HUDEP-2 (cell line): ENCODE results near the gene GCSAM.
A peak's percentile ranks its signal among the peaks of the same experiment; 100 is the strongest.

Experiments used
- DNase-seq, 76 experiments: peaks; one replicate each; lab custom pipeline; 2025; ENCODE audit not compliant: unreplicated experiment in 76 of 76; lab: John Stamatoyannopoulos, UW

Gene GCSAM

DNA sequence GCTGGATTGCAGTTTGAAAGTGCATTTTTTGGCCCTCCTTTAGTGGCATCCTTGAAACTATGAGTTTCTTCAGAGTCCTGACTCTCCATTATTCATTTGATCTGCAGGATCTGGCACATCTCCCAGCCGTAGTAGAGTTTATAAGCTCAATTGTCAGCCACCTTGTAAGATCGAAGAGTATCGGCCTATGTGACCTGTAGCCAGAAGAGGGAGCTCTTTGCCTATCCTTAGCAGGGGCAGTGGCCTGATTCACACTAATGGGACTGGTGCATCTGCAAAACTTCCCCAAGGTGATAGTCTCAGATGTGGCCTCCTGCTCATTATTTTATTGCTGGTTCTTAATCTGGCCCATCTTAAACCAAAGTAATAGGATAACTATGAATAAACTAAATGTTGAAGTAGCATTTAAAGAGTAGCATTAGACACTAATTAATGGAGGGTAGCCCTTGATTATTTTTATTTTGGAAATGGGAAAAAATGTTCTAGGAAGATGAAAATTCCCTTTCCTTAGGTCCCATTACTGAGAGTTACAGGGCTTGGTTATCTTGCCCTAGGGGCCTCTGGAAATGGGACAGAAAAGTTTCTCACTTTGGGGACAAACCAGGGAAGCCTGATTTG, 21.2 kb downstream of the GCSAM start:
- peak in 49 of 76 experiments; percentile 2 to 69 (median 36) for DNase-seq

DNA sequence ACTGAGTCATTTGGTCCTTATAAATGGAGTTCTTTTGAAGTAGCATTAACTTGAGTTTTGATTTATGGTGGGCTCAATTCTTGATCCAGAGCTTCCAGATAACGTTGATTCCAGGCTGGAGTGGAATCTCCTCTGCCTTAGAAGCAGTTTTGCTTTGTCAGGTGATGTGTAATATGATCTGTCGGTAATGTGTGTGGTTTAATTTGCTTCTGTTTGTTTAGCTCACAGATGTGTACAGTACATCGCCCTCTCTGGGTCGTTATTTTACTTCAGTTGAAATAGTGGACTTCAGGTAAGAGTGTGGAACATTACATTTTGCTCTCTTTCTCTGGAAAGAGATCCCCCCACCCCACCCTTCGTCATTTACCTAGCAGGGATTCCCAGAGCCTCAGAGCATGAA, 23.7 kb downstream of the GCSAM start:
- no peak for DNase-seq

DNA sequence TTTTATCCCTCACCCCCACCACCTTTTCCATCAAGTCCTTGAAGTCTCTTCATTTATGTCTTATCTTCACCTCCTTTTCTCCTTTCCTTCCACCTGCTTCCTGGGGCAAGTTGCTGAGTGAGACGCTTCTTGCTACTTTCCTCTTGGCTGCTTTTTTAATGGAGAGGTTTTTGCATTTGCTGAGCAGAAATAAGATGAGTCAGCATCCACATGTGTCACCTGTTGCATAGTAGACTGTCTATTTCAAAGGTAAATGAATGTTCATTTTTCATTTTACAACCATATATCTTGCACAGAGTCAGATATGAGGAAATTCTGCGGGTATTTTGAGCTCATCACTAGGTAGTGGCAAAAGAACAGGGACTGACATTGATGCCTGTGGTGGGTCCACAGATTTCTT, 28.3 kb downstream of the GCSAM start:
- DNase-seq: no peak

DNA sequence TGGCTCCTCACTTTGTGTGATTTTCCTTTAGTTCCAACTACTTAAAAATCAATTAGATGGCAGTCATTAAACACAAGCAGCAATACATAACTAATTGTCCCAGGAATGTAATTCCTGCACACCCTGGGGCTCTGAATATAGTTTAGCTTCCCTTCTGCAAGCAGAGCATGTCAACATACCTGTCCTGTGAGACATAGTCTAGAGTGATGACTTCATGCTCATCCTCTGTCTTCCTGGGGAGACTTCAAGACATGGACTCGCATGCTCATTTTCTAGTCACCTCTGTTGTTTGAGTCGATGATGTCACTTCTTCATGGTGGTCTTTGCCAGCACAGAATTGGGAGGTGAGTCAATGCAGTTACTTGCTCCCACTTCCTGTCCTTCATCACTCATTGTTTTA, 31.1 kb downstream of the GCSAM start:
- no peak for DNase-seq

DNA sequence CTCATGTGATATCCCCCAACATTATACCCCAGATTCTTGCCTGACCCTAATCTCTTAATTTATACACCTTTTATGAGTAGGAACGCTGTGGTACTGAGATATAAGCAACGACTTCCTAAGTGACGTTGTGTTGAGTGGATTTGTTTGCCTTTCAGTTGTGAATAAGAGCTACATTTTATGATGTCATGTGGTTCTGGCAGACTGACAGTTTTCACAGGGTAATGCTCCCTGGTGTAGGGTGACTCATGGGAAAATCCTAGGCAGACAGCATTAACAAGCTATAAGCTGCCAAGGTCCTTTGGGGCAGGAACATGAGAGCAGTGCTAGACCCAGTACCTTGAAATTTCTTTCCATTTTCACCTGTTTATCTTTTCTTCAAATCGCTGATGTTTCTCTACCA, 35.7 kb downstream of the GCSAM start:
- peak in 15 of 76 experiments; percentile 2 to 47 (median 24) for DNase-seq

DNA sequence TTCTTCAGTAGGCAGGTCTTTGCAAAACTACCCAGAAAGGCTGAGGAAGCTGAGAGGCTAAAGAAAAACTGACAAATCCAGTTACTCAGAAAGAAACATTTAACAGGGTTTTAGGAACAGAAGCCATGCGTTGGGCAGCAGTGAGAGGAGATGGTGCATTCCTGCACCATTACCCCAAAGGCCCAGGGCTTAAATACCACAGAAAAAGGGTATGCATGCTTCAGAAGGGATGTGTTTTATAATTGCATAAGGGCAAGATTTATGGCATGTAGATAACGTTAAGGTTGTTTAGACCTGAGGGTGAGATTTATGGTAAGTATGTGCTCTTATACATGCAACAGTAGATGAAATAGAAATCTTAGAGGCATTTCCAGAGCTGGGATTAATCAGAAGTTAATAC, 36.9 kb downstream of the GCSAM start:
- DNase-seq: no peak

DNA sequence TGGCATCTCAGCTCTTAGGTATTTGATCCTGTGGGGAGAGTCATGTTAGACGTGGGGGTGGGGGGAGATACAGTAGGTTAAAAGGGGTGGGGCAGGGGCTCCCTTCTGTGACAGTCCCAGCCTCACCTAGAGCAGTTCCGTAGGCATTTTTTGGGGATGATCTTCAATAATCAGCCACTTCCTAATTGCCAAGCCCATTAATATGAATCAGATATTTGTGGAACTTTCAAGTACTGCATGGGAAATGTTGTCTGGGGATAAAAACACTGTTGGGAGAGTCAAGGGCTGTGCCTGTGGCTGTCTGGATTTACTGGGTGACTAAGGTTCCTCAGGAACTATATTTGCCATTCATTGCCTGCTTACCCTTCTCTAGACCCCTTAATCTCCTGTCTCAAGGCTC, 37.3 kb downstream of the GCSAM start:
- no peak for DNase-seq

DNA sequence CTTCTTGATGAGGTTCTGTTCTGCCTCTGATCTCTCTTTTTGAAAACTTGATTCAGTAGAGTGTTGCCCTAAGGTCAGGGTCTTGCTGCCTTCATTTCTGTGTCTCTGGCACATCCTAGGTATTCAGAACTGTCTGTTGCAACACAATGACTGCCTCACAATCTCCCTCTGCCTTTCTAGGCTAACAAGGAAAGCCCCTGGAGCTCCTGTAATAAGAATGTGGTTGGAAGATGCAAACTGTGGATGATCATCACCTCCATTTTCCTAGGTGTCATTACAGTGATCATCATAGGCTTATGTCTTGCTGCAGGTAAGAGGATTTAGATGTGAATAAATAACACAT, 39.9 kb downstream of the GCSAM start:
- DNase-seq: no peak

DNA sequence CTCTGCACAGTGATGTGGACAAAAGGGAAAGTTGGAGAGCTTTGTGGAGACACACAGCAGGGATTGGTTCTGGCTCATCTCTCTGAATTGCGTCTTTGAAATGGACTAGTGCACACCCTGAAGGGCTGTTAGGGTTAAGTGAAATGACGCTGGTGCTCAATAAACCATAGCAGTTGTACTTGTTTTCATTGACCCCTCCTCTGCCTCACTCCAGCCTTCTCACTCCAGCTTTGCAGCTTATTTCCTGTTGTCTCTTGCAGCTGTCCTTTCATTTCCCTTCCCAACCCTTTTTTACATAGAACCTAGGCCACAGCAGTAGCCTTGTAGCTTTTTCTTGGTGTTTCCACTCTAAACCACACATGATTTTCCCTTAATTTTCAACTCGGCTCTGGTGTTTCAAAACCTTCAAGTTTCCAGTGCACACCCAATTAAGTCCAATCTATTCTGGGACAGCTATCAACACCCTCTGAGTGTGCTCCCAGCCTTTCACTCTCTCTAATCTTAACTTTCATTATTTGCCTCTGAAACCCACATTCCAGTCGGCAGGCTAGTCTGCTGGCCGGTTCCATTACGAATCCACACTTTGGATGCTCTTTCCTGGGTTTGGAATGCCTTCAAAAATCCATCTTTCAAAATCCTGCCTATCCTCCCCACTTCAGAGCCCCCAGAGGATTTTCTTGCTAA, 40.4 kb downstream of the GCSAM start:
- no peak for DNase-seq

DNA sequence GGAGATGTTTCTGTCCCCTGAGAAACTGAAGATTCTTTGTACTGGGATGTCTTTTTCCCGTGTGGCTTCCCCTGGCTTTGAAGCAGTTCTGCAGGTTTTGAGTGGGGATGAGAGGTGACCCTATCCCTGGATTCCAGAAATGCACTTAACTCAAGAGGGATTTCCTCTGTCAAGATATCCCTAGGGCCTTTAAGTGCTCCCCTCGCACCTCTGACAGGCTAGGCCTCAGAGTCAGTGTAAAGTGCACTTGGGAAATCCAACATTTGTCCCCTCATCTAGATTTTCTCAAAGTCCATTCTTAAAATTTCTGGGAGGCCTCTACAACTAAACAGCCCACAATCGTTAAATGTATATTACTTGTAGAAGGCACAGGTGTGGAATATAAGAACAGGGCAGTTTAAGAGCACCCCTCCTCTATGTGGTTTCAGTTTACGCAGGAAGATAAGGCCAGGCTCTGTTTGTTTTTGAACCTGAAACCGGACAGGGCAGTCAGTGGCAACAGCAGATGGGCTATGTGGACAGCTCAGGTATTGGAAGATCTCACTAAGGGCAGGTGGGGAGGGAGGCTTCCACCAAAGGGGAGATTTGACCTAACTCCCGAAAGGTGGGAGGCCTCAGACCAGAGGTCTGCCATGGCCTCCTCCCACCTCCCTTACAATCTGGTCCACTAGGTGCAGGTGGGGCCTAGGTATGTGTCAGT, 42.0 kb downstream of the GCSAM start:
- no peak for DNase-seq

DNA sequence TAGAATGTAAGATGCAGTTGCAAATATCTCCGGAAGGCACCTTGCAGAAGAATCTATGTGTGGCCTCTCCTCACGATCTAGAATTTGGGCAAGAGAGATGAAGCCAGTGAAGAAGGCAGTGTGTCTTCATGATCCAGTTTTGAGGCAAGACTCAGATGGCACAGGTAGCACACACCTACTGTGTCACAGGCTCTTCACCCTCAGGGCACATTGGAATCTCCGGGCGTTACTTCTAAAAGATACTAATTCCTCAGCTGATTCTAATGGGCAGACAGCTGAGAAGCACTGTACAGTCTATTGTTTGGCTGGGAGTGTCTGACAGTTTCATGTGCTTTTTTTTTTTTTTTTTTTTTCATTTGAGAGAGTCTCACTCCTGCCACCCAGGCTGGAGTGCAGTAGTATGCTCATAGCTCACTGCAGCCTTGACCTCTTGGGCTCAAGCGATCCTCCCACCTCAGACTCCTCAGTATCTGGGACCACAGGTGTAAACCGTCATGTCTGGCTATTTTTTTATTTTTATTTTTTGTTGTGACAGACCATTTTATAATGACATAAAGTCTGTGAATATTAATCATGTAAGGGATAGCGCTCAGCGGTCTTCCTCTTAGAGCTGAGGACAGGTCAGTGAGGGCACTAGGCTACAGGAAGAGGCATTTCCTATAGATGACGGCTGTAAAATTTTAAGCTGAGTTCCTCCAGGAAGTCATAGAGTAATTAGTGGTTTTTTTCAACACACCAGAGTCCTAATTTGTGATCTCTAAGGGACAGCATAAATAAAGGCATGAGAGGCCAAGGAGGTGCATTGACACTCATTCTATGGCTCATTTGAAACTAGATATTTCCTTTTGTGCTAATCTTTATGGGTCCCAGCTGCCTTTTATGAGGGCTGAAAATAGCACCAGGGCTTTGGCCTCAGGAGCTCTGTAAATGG, 42.8 kb downstream of the GCSAM start:
- no peak for DNase-seq

DNA sequence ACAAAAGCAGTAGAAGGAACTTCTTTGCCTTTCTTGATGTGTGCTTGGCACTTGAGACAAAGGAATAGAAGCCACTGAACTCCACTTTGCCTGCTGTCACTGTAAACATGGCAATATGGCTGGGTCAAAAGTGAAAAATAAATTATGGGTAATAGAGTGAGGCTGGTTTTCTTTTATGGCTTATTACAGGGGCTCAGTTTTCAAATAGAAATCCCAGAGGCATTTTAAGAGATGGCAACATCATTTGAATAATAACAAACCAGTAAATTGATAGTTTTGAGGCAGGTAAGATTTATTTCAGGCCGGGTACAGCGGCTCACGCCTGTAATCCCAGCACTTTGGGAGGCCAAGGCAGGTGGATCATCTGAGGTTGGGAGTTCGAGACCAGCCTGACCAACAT, 44.1 kb downstream of the GCSAM start:
- DNase-seq: no peak

DNA sequence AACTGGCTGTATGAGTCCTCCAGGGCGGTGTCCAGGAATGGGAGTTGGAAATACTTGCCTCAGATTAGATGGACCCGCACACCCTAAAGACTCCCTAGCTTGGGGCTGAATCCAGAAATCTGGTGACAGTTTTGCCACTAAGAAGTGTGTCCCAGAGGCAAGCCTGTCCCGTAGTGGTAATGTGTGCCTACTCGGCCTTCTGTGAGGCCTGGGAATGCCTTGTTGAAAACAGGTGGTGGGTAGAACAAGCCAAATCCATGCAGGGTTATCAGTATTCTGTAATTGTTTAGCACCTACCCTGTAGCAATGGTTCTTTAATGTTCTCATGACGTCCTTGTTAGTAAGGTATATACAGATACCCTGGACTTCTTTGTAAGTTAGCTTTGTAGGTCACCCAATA, 45.3 kb downstream of the GCSAM start:
- DNase-seq: no peak

DNA sequence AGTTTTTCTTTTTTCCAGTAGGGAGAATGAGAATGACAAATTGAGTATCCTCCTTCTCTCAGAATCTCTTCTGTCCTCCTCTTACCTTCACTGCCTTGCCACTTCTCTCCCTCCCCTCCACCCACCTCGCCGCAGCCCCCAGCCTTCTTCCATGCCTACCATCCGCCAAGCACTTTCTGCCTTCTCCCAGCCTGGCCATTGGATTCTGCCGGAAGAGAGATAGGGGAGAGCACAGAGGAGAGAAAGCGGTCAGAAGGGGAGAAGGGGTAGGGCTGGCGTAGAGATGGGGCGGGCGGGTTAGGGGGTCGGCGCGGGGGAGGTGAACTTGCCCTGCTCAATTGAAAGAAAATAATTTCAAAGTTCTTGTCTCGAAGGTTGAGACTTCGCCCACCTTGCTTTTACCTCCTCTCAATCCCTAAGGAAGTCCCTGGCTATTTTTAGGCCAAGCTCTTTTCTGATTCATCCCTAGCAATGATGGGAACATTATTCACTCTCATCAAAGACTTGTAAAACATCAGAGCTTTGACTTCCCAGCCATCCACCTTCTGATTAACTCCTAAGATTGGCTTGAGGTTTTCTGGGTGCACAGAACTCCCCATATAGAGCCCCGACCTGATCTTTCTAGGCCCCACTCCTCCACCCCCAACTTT, 46.0 kb downstream of the GCSAM start:
- no peak for DNase-seq

DNA sequence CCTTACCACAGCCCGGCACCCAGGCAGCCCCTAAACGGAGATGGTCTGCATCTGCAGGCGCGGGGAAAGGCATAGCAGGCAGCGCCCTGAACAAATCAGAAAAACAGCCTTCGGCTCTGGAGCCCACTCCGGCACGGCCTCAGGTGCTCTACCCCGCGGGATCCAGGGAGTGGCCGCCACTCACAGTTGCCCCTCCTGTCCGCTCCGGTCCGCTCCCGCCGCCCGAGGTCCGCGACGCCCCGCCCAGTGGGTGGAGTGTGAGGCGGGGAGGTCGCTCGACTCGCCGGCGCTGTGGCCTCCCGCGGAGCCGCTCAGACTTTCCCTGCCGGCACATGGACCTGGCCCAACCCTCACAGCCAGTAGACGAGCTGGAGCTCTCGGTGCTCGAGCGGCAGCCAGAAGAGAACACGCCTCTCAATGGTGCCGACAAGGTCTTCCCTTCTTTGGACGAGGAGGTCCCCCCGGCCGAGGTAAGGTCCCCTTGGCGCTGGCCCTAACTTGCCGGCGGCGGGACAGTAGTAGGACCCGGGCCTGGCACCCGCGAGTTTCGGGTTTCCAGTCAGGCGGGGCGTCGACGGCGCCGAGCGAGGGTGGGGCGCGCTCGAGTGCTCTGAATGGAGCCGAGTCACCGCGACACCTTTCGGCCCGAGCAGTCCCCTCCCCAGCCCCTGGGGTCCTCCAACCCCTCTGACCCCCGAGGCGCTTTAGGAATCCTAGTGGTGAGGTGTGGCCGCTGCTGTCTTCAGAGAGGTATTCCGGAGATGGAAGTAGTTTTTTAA, 46.8 kb downstream of the GCSAM start, which contains the start of gene C3orf52:
Gene C3orf52, plus strand, starts transcription at position 314 of the 779 bp plus-strand sequence. Its CDS starts 19 bp downstream, at position 333.
- DNase-seq: peak in 62 of 76 experiments; percentile 0 to 74 (median 46)

DNA sequence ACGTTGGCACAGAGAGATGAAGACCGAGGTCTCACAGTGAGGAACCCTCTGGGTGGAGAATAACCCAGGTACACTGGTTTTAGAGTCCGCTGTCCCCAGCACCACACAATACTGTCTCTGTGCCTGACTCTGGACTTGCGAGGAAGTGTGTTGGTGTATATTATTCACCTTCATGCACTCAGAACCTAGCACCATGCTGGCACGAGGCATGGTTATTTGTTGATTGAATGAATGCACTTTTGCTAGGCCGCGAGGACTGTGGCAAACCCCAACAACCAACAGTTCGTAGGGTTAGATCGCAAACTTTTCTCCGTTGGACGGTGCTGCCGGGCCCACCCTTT, 47.3 kb downstream of the GCSAM start:
- no peak for DNase-seq

DNA sequence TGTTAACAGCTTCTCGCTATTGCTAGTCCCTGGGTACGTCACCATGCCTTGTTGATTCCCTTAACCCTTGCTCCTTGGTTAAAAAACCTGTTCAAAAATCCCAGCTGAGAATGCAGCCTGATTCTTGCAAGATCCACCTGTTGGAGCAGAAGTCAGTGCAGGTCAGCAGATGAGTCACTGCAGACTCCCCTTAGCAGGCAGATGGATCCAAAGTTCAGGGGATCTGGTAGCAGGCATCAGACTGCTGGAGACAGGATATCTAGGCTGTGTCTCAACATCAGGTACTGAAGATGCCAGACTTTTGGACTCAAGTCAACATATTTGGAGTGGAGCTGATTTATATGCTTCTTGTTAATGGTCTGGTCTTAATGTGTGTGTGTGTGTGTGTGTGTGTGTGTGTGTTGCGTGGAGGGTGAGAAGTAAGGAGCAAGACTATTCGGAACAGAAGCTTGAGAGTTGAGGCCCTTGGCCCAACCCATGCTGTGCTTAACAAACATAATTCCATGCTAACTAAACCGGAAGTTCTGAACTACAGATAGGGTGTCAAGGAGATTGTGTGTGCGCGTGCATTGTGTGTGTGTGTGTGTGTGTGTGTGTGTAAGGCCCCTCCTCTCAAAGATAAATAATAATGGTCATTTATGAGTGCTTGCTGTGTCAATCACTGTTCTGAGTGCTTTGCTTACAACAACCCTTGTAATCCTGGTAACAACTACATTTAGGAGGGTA, 47.9 kb downstream of the GCSAM start:
- DNase-seq: no peak

DNA sequence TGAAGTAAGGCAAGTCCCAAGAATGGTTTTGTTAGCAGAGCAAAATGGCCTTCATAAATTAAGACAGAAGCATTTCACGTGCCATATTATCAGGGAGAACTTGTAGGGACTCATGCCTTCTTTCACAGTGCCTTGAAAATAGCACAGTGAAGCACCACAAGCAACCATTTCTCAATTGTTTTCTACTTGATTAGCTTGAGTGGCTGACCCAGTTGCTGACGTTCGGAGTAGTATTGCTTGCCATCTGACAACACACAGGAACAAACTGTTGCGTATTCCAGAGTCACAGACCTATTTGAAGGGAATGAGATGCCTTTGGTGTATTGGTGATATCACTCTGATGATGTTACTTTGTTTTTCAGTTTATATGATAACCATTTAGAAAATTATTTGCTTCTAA, 49.8 kb downstream of the GCSAM start:
- no peak for DNase-seq
